ENCODE results near the gene LATS2. TPM values are rescaled to one million over a fixed set of nuclear protein-coding genes. Genes with fewer than 3 reads are reported as not detected.

LATS2 gene
- total RNA-seq, 1 donor = 15.0 TPM

DNA sequence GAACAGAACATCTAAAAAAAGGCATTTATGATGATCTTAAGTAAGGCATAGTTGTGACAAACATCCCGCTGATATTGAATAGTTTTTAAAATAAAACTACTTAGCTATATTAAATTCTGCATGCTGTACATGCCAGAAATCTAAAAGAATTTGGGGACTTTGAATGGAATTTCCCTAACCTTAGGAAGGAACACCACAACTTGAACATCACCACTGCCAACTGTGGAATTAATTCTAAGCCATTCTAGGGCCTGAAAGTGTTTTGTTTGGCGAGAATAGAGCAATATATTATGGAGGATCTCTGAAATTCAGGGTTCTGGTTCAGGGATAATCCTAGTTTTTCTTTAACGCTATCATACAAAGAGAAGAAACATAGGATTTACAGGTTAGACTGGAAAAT lies 17.8 kb upstream of the LATS2 start:
- Histone ChIP-seq H3K27me3 (ENCODE audit: insufficient read depth, low read length) (no peaks in the 10 kb centered on the region), H3K9me3 (ENCODE audit: low read depth, low read length) (no peaks in the 10 kb centered on the region), H3K4me1 (ENCODE audit: insufficient read depth, low read length) (peaks cover 21% of the 10 kb centered on the region), H3K4me3 (ENCODE audit: low read length) (no peak overlapping the region)

DNA sequence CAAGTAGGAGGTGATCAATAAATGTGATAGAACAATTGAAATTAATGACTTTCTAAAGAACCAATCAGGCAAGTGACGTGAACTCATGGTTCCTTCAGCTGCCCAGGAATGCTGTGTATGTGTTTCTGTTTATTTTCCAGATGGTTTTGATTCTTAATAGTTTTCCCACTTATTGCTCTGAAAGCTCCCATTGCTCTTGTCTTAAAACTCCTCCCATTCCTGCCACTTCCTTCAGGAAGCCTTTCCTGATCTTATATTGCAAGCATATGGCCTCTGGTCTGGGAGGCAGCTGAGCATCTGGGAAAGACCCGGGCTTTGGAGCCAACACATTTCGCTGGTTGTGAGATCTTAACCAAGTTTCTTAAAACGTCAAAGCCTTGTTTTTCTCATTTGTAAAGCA lies 17.1 kb upstream of the LATS2 start:
- no peak overlapping the region for H3K4me3 ChIP-seq (ENCODE audit: low read length)
- H3K4me1 ChIP-seq (ENCODE audit: insufficient read depth, low read length) = peaks cover 26% of the 10 kb centered on the region
- no peaks in the 10 kb centered on the region for H3K9me3 ChIP-seq (ENCODE audit: low read depth, low read length)
- no peaks in the 10 kb centered on the region for H3K27me3 ChIP-seq (ENCODE audit: insufficient read depth, low read length)

DNA sequence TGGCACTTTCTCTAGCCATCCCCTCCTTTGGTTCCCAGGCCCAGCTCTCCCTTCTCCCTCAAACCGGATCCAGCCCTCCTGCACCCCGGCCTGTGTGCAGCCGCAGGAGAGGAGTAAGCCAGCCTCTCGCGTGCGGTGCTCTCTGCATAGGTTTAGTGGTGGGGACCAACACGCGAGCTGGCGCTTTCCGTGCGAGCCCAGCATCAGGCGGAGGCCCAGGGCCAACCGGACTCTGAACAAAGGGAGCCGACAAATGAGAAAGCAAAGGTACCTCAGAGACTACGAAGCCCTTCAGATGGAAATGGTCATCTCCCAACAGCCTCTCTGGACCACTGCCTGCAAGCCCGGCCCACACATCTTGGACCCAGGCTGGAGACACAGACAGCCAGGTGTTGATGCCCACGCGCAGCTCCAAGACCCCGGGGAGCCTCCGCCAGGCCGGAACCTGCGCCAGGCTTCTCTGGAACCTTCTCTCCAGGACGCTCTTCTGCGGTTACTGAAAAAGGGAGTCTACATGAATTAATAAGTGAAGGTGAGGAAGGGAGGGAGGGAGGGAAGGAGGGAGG lies 16.5 kb upstream of the LATS2 start:
- no peaks in the 10 kb centered on the region for H3K9me3 ChIP-seq (ENCODE audit: low read depth, low read length)
- peaks cover 26% of the 10 kb centered on the region for H3K4me1 ChIP-seq (ENCODE audit: insufficient read depth, low read length)
- no peak overlapping the region for H3K4me3 ChIP-seq (ENCODE audit: low read length)
- no peaks in the 10 kb centered on the region for H3K27me3 ChIP-seq (ENCODE audit: insufficient read depth, low read length)

DNA sequence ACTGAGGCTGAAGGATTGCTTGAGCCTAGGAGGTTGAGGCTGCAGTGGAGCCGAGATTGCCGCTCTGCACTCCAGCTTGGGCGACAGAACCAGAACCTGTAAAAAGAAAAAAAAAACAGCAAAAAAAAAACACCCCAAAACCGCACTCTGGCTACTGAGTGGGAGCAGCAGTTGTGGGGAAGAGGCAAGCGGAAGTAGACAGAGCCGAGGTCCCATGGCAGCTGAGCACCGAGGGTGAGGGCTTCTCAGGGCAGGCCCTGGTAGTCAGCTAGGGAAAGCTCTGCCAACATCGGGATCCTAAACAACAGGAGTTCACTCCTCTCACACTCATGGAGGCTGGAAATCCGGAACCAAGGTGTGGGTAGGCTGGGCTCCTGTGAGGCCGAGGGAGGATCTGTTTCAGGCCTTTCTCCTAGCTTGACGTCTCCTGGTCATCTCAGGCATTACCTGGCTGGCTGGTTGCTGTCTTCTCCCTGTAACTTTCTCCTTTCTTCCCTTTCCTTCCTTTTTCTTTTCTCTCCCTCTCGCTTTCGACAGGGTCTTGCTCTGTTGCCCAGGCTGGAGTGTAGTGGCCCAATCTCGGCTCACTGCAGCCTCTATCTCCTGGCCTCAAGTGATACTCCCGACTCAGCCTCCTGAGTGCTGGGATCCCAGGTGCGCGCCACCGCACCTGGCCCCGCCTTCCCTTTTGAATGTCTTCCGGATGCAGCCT lies 15.8 kb upstream of the LATS2 start:
- H3K4me3 ChIP-seq (ENCODE audit: low read length) = no peak overlapping the region
- H3K4me1 ChIP-seq (ENCODE audit: insufficient read depth, low read length) = peaks cover 26% of the 10 kb centered on the region
- no peaks in the 10 kb centered on the region for H3K27me3 ChIP-seq (ENCODE audit: insufficient read depth, low read length)
- no peaks in the 10 kb centered on the region for H3K9me3 ChIP-seq (ENCODE audit: low read depth, low read length)

DNA sequence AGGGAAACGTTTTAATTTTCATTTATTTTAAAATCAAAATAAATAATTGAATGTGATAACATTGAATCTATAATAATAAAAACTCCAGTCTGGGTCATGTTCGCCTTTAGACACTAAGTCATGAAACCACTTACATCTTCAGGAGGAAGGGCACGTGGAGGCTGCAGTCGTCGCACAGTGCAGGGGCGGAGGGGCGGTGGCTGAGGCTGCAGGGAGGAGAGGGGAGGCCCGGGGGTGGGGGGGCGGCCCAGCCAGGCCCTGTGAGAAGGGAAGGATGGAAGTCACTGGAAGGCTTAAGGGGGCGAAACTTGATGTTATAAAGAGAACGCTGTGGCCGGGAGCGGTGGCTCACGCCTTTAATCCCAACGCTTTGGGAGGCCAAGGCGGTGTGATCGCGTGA lies 14.9 kb upstream of the LATS2 start:
- Histone ChIP-seq H3K9me3 (ENCODE audit: low read depth, low read length) (no peaks in the 10 kb centered on the region), H3K4me3 (ENCODE audit: low read length) (no peak overlapping the region), H3K27me3 (ENCODE audit: insufficient read depth, low read length) (no peaks in the 10 kb centered on the region), H3K4me1 (ENCODE audit: insufficient read depth, low read length) (peaks cover 29% of the 10 kb centered on the region)

DNA sequence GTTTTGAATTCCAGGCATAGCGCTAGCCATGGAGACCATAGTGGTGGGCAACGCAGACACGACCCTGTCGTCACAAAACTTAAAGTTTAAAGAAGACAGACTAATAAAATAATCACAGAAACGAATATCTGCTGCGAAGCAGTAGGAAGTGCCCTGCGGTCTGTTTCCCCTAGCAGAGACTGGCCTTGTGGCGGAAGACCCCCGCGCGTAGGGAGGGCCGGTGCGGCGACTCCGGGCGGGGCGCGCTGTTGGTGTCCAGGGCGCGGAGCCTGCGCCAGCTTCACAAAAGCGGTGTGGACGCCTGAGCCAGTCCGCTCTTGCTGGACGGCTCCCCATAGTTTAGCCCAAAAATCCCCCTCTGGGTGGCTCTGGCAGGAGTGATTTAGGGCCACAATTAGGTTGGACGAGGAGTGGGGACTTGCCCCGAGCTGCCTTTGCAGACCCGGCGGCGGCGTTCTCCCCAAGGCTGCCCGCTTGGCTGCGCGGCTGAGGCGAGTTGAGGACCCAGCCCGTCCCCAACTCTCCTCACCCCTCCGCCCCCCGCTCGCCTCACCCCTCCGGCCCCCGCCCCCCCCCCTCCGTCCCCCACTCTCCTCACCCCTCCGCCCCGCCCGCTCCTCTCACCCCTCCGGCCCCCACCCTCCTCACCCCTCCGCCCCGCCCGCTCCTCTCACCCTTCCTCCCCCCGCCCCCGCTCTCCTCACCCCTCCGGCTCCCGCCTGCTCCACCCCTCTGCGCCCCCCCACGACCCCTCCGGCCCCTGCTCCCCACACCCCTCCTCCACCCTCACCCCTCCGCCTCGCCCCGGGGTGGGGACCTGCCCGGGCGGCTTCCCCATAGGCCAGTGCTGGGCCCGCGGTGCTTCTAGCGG lies 14.2 kb upstream of the LATS2 start:
- H3K4me3 ChIP-seq (ENCODE audit: low read length) = peak overlapping the region; percentile 47

DNA sequence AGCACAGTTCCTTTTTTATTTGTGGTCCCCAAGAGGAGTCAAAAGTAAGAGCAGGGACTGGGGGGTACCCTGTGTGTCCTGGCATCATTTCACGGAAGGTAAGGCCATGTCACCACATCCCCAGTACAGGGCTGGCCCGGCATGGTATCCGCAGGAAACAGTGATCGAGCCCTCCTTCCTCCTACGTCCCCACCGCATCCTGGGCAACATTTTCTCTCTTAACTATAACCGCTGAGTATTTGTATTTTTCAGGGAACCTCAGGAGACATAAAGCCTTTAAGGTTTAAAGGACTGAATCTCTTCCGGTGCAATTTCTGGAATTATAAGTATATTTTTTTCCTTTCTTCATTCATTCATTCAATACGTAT lies 13.6 kb upstream of the LATS2 start:
- no peaks in the 10 kb centered on the region for H3K9me3 ChIP-seq (ENCODE audit: low read depth, low read length)
- peaks cover 30% of the 10 kb centered on the region for H3K4me1 ChIP-seq (ENCODE audit: insufficient read depth, low read length)

More for the DNA sequence above, 14.2 kb upstream of the LATS2 start:
- Histone ChIP-seq H3K9me3 (ENCODE audit: low read depth, low read length) (no peaks in the 10 kb centered on the region), H3K4me1 (ENCODE audit: insufficient read depth, low read length) (peaks cover 29% of the 10 kb centered on the region), H3K27me3 (ENCODE audit: insufficient read depth, low read length) (no peaks in the 10 kb centered on the region)

DNA sequence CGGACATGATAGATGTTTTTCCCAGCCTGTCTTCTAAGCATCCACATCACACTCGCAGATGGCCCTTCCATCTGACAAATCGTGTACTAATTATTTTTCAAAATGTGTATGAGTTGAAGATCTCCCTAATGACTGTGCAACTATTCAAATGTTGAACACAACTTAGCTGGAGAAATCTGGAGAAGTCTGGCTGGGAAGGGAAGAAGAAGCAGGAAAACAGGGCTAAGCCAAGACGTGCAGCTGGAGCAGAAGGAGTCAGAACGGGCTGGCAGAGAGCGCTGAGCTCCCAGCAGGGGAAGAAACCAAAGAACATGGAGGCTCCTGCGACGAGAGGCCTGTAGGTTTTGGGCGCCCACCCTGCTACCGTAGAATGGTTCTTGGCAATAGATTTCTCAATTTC lies 13.2 kb upstream of the LATS2 start:
- Histone ChIP-seq H3K4me1 (ENCODE audit: insufficient read depth, low read length) (peaks cover 30% of the 10 kb centered on the region), H3K9me3 (ENCODE audit: low read depth, low read length) (no peaks in the 10 kb centered on the region), H3K27me3 (ENCODE audit: insufficient read depth, low read length) (no peaks in the 10 kb centered on the region), H3K4me3 (ENCODE audit: low read length) (peak overlapping the region; percentile 18)

More for the DNA sequence above, 13.6 kb upstream of the LATS2 start:
- H3K27me3 ChIP-seq (ENCODE audit: insufficient read depth, low read length) = no peaks in the 10 kb centered on the region
- H3K4me3 ChIP-seq (ENCODE audit: low read length) = peak overlapping the region; percentile 47

DNA sequence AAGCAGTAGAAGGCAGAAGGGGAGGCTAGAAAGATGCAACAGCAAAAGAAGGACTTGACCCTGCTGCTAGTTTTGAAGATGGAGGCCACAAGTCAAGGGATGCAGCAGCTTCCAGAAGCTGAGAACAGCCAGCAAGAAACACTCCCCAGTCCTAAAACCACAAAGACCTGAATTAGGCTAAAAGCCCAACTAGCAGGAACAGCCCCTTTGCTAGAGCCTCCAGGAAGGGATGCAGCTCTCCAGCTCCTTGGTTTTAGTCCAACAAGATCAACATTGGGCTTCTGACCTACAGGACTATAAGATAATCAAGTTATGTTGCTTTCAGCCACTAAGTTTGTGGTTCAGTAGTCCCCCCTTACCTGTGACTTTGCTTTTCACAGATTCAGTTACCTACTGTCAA lies 10.5 kb upstream of the LATS2 start:
- no peak overlapping the region for H3K4me3 ChIP-seq (ENCODE audit: low read length)
- H3K4me1 ChIP-seq (ENCODE audit: insufficient read depth, low read length) = peaks cover 44% of the 10 kb centered on the region
- no peaks in the 10 kb centered on the region for H3K9me3 ChIP-seq (ENCODE audit: low read depth, low read length)
- H3K27me3 ChIP-seq (ENCODE audit: insufficient read depth, low read length) = no peaks in the 10 kb centered on the region

DNA sequence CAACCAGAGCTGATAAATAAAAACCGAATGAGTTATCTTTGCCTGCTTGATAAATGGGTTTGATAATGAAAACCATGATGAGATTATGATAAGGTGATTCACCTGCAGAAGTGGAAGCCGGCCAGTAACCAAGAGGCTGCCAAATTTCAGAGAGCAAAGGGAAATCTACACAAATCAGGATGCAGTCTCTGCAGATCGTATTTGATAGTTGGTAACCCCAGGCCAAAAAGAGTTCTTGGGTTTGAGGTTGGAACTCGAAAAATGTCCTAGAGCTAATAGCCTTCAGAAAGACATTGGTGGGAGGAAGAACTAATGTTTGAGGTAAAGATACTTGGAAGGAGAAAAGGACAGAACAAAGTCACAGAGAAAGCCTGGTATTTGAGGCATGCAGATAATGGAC lies 9.6 kb upstream of the LATS2 start:
- Histone ChIP-seq H3K4me3 (ENCODE audit: low read length) (no peak overlapping the region), H3K27me3 (ENCODE audit: insufficient read depth, low read length) (no peaks in the 10 kb centered on the region), H3K9me3 (ENCODE audit: low read depth, low read length) (no peaks in the 10 kb centered on the region), H3K4me1 (ENCODE audit: insufficient read depth, low read length) (peaks cover 52% of the 10 kb centered on the region)

DNA sequence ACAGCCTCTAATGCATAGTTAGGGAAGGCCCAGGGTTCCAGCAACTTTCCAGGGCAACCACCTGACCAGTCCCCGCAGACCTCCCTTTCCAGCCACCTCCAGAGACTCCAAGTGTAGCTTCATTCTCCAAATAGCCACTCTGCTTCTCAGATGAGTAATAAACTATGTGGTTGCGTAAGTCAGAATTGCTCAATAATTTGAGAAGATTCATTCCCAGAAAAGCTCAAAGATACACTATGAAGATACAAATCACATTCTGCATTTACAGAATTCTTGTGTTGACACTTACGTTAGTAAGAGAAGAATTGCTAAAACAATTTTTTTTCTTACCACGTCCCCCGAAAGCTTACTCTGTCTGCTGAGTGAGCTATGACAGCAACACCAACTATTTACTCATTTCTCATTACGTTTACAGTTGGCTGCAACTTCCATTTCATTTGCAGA lies 8.2 kb upstream of the LATS2 start:
- no peak overlapping the region for H3K4me3 ChIP-seq (ENCODE audit: low read length)

DNA sequence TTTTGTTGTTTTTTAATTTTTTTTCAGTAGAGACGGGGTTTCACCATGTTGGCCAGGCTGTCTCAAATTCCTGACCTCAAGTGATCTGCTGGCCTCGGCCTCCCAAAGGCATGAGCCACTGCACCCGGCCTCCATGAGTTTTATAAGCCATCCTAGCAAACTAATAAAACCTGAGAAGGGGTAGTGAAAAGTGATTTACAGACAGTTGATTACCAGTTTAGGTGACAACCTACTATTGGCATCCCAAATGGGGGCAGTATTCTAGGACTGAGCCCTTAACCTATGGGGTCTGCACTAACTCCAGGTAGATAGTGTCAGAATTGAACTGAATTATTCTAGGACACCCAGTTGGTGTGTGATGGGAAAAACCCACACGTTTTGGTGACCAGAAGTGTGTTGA lies 6.5 kb upstream of the LATS2 start:
- H3K27me3 ChIP-seq (ENCODE audit: insufficient read depth, low read length) = no peaks in the 10 kb centered on the region

More for the DNA sequence above, 8.2 kb upstream of the LATS2 start:
- H3K4me1 ChIP-seq (ENCODE audit: insufficient read depth, low read length) = peaks cover 51% of the 10 kb centered on the region
- no peaks in the 10 kb centered on the region for H3K27me3 ChIP-seq (ENCODE audit: insufficient read depth, low read length)
- H3K9me3 ChIP-seq (ENCODE audit: low read depth, low read length) = no peaks in the 10 kb centered on the region

DNA sequence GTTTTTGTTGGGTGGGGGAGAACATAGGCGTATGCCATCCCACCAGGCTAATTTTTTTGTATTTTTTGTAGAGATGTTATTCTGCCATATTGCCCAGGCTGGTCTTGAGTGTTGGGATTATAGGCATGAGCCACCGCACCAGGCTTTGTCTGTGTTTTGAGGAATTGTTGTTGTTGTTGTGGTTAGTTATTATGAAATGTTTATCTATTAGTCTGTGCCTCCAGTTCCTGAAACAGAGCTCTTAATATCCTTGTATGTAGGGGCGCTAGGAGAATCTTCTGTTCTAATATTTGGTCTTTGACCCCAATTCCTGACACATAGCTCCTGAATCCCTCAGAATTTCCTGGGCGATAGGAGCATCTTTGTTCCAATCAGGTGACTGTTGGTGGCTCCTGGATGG lies 5.6 kb upstream of the LATS2 start:
- Histone ChIP-seq H3K9me3 (ENCODE audit: low read depth, low read length) (no peaks in the 10 kb centered on the region), H3K4me3 (ENCODE audit: low read length) (no peak overlapping the region), H3K27me3 (ENCODE audit: insufficient read depth, low read length) (no peaks in the 10 kb centered on the region), H3K4me1 (ENCODE audit: insufficient read depth, low read length) (peaks cover 45% of the 10 kb centered on the region)

More for the DNA sequence above, 6.5 kb upstream of the LATS2 start:
- H3K9me3 ChIP-seq (ENCODE audit: low read depth, low read length) = no peaks in the 10 kb centered on the region
- H3K4me3 ChIP-seq (ENCODE audit: low read length) = no peak overlapping the region
- peaks cover 44% of the 10 kb centered on the region for H3K4me1 ChIP-seq (ENCODE audit: insufficient read depth, low read length)

DNA sequence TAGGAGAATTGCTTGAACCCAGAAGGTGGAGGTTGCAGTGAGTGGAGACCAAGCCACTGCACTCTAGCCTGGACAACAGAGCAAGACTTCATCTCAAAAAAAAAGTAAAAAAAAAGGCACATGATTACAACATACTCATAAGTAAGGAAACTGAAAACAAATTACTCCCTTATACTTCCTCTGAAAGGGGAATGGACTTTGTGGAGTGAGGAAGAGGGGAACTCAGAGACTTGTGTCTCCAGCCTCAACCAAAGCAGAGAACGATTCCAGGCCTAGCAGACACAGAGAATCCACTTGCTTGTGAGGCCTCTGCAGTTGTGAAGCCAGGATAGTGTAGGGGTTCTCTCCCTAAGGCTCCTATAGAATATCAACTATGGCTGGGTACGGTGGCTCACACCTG lies 4.3 kb upstream of the LATS2 start:
- H3K27me3 ChIP-seq (ENCODE audit: insufficient read depth, low read length) = no peaks in the 10 kb centered on the region
- H3K4me1 ChIP-seq (ENCODE audit: insufficient read depth, low read length) = peaks cover 45% of the 10 kb centered on the region
- no peak overlapping the region for H3K4me3 ChIP-seq (ENCODE audit: low read length)
- no peaks in the 10 kb centered on the region for H3K9me3 ChIP-seq (ENCODE audit: low read depth, low read length)

DNA sequence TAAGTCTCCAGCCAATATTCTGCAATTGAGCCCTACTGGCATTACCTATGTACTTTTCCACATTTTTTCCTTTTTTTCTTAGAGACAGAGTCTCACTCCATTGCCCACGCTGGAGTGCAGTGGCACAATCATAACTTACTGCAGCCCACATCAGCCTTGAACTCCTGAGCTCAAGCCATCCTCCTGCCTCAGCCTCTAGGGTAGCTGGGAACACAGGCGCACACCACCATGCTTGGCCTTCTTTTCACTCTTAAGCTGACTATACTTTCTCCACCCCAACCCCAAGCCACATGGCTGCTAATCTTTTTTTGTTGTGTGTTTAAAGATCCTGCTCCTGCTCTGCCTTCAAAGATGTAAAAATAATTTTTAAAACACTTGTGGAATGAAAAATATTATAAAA lies 1.6 kb upstream of the LATS2 start:
- Histone ChIP-seq H3K27me3 (ENCODE audit: insufficient read depth, low read length) (no peaks in the 10 kb centered on the region), H3K4me1 (ENCODE audit: insufficient read depth, low read length) (peaks cover 41% of the 10 kb centered on the region), H3K9me3 (ENCODE audit: low read depth, low read length) (no peaks in the 10 kb centered on the region)

More for the DNA sequence above, 1.6 kb upstream of the LATS2 start:
- no peak overlapping the region for H3K4me3 ChIP-seq (ENCODE audit: low read length)
